Ishikawa (cell line): ENCODE results near the gene NNT.

Source experiments
- CEBPB ChIP-seq: IDR thresholded peaks from 2 replicates; pipeline ENCODE4 v1.6.1; 2012
- CREB1 ChIP-seq: IDR thresholded peaks from 2 replicates; pipeline ENCODE4 v1.6.1; 2012; ENCODE audit warnings: low read depth
- EP300 ChIP-seq: IDR thresholded peaks from 2 replicates; pipeline ENCODE4 v1.6.1; 2012; ENCODE audit warnings: borderline replicate concordance
- FOXM1 ChIP-seq: IDR thresholded peaks from 2 replicates; pipeline ENCODE4 v1.6.1; 2012; ENCODE audit warnings: low read depth, borderline replicate concordance
- RAD21 ChIP-seq: IDR thresholded peaks from 2 replicates; pipeline ENCODE4 v1.6.1; 2012; ENCODE audit warnings: low read depth
- REST ChIP-seq: IDR thresholded peaks from 2 replicates; pipeline ENCODE4 v1.6.1; 2012; ENCODE audit warnings: low read depth, mild to moderate bottlenecking
- TCF12 ChIP-seq: IDR thresholded peaks from 2 replicates; pipeline ENCODE4 v1.6.1; 2012; ENCODE audit warnings: low read depth
- USF1 ChIP-seq: IDR thresholded peaks from 2 replicates; pipeline ENCODE4 v1.6.1; 2012
- YY1 ChIP-seq: IDR thresholded peaks from 2 replicates; pipeline ENCODE4 v1.6.1; 2012; ENCODE audit warnings: low read depth
- ZBTB7A ChIP-seq: IDR thresholded peaks from 2 replicates; pipeline ENCODE4 v1.6.1; 2012; ENCODE audit warnings: low read depth

GRCh38 chr5:43643327-43643726, 40.3 kb downstream of the NNT start:
- TF ChIP-seq RAD21 (no peak), YY1 (no peak), CREB1 (no peak), USF1 (no peak), EP300 (no peak), TCF12 (no peak), REST (no peak), ZBTB7A (no peak), CEBPB (no peak), FOXM1 (no peak)
